Stimulated activated naive CD8-positive, alpha-beta T cell treated with anti-CD3 and anti-CD28 coated beads, Interleukin-15, amount 100 ng/mL, for 72 hours (primary cell): ENCODE data around the gene TMEM184B.
A peak's percentile ranks its signal among the peaks of the same experiment; 100 is the strongest.

Experiments used
- ATAC-seq: fragments of 150-1000 bp; cut with Tn5 transposase; 2 replicates; pipeline ENCODE4 v1.10.0; 2021; ENCODE audit warnings: mild to moderate bottlenecking, moderate library complexity
- DNase-seq, 2 donors: peaks; one replicate each; pipeline ENCODE4 v3.0.0; 2021 to 2022
- H3K27ac Mint-ChIP-seq, 2 donors: one replicate each; pipeline ENCODE4 v1.8.0; 2022; ENCODE audit warnings: mild to moderate bottlenecking in 2 of 2, mixed read lengths in 2 of 2, moderate library complexity in 2 of 2
- H3K27me3 Mint-ChIP-seq: one replicate; pipeline ENCODE4 v1.8.0; 2022; ENCODE audit warnings: mixed read lengths
- H3K4me1 Mint-ChIP-seq: one replicate; pipeline ENCODE4 v1.8.0; 2022; ENCODE audit warnings: mild to moderate bottlenecking, mixed read lengths
- H3K4me3 Mint-ChIP-seq, 2 donors: one replicate each; pipeline ENCODE4 v1.8.0; 2022; ENCODE audit warnings: mild to moderate bottlenecking in 2 of 2, mixed read lengths in 2 of 2, moderate library complexity in 1 of 2
- H3K9me3 Mint-ChIP-seq, 2 donors: one replicate each; pipeline ENCODE4 v1.8.0; 2022; ENCODE audit warnings: mixed read lengths in 2 of 2

The TMEM184B gene

DNA sequence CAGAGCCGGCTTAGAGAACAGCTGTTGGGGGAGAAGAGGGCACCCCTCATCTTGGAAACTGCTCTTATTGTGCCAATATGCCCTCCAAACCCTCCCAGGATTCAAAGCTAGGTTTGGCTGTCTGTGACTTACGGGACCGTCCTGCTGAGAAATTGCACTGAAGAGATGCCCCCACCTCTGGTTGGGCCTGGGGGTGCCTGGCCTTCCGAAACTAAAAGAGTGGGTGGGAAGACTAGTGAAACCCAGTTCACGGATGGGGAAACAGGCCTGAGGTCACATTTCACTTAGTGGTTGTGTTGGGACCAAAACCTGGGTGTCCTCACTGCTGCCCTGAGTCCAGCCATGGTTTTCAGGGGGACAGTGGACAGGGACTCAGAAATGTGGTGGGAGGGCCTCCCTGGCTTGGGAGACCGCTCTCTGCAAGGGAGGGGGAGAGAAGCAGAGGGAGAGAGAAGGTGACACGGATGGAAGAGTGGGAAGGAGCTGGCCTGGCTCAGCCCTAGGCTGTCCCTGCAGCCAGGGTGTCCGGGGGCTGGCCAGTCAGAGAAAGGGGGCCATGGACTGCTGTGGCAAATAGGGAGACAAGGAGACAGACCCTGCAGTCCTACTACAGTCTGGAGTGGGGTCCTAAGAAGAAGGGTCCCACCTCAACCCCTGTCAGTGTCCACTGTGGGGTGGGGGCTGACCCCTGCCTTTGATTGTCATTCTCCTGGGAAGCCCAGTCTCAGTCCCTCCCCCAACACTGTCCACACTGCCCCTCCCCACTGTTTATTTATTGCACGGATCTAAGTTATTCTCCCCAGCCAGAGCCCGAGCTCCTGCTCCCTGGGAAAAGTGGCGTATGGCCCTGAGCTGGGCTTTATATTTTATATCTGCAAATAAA, 57.4 kb downstream of the TMEM184B start:
- ATAC-seq (no peak), DNase-seq (no peak)
- Mint-ChIP-seq H3K4me3 (peak overlapping the region; percentile 4 to 50), H3K4me1 (peaks cover 44% of the 10 kb centered on the region), H3K27ac (peak overlapping the region in 1 of 2 donors; percentile 29), H3K27me3 (no peaks in the 10 kb centered on the region), H3K9me3 (no peaks in the 10 kb centered on the region)

GRCh38 chr22:38214302-38215056, 58.3 kb downstream of the TMEM184B start:
- Mint-ChIP-seq H3K27ac (no peak overlapping the region), H3K27me3 (no peaks in the 10 kb centered on the region), H3K4me1 (peaks cover 46% of the 10 kb centered on the region), H3K4me3 (peak overlapping the region; percentile 4 to 50), H3K9me3 (no peaks in the 10 kb centered on the region)
- peak; percentile 44 to 48 for DNase-seq
- ATAC-seq, result peak; percentile 59

DNA sequence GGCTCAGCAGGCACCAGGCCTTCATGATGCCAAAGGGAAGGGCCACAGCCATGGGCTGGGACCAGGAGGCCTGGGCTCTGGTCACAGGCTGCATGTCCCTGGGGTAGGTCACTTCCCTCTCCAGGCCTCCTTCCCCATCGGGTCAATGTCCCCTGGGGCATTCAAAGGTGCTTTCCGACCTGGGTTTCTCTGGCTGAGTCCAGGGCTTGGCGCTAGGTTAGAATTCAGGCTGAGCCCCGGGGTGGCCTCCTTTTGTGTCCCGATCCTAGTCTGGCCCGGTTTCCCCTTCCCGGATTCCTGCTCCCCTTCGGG, 58.9 kb downstream of the TMEM184B start:
- DNase-seq, result no peak
- Mint-ChIP-seq H3K4me1 (peaks cover 44% of the 10 kb centered on the region), H3K27ac (no peak overlapping the region), H3K9me3 (no peaks in the 10 kb centered on the region), H3K27me3 (no peaks in the 10 kb centered on the region), H3K4me3 (peak overlapping the region in 1 of 2 donors; percentile 38)
- no peak for ATAC-seq

GRCh38 chr22:38213319-38213989, 59.4 kb downstream of the TMEM184B start:
- Mint-ChIP-seq H3K27ac (peak overlapping the region in 1 of 2 donors; percentile 13), H3K4me3 (no peak overlapping the region), H3K9me3 (no peaks in the 10 kb centered on the region), H3K27me3 (no peaks in the 10 kb centered on the region), H3K4me1 (peaks cover 44% of the 10 kb centered on the region)
- ATAC-seq, result no peak
- no peak for DNase-seq

DNA sequence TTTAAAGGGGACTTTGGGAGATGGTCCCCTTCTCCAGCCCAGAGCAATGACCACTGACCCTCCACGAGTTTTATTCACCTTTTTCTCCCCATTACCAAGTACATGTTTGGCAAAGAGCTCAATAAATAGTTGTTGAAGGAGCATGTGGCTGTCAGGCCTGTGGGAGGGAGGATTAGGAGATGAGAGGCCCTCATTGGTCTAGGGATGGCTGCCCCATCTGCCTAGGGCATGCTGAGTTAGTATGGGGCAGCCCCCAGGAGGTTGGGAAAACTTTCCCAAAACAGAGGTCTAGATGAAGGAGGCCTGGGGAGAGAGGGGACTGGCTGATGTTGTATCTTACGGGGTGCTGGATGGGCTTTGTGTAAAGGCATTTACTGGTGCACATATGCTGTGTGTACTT, 60.4 kb downstream of the TMEM184B start:
- Mint-ChIP-seq H3K9me3 (no peaks in the 10 kb centered on the region), H3K4me3 (no peak overlapping the region), H3K27me3 (no peaks in the 10 kb centered on the region), H3K4me1 (peaks cover 44% of the 10 kb centered on the region), H3K27ac (no peak overlapping the region)
- ATAC-seq (no peak), DNase-seq (no peak)

DNA sequence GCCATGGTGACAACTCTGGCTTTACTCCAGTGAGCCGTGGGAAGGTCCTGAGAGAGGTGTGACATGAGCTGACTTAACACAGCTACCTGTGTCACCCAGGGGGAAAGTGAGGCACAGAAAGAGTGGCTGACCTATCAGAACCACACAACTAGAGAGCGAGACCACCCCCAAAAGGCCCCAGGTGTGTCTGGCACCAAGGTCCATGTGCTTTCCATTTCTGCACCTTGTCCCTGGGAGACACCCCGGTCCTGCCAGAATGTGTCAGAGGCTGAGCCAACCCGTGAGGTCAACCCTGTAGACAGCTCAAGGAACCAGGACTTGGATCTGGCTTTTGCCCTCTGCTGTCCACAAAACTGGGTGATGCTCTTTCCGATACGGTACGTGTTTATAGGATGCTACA, 61.3 kb downstream of the TMEM184B start:
- no peak for DNase-seq
- no peak for ATAC-seq
- H3K4me1 Mint-ChIP-seq, result peaks cover 44% of the 10 kb centered on the region
- no peaks in the 10 kb centered on the region for H3K27me3 Mint-ChIP-seq
- no peaks in the 10 kb centered on the region for H3K9me3 Mint-ChIP-seq
- H3K4me3 Mint-ChIP-seq, result no peak overlapping the region
- H3K27ac Mint-ChIP-seq, result no peak overlapping the region

DNA sequence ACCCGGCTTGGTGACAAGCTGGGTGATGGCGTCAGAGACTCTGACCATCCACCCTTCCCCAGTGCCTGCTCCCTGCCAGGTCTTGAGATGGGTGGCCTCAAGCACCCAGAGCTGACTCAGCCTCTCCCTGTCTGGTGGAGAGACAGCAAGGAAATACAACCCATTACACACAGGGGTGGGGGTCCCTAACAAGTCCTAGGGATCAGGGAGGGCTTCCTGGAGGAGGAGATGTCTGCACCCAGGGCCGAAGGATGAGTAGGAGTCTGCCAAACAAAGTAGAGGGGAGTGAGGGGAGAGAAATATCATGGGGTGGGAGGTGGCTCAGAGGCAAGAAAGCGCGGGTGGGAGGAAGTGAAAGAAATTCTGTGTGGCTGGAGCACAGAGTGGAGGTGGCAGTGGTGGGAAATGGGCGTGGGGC, 64.2 kb downstream of the TMEM184B start:
- peaks cover 51% of the 10 kb centered on the region for H3K4me1 Mint-ChIP-seq
- no peak for DNase-seq
- H3K27me3 Mint-ChIP-seq, result no peaks in the 10 kb centered on the region
- no peak for ATAC-seq
- H3K27ac Mint-ChIP-seq, result no peak overlapping the region
- no peak overlapping the region for H3K4me3 Mint-ChIP-seq
- H3K9me3 Mint-ChIP-seq, result no peaks in the 10 kb centered on the region

GRCh38 chr22:38207898-38208432, 64.8 kb downstream of the TMEM184B start:
- Mint-ChIP-seq H3K27me3 (no peaks in the 10 kb centered on the region), H3K9me3 (no peaks in the 10 kb centered on the region), H3K4me1 (peaks cover 52% of the 10 kb centered on the region), H3K4me3 (no peak overlapping the region), H3K27ac (no peak overlapping the region)
- ATAC-seq (no peak), DNase-seq (no peak)

- peaks cover 67% of the 10 kb centered on the region for H3K4me1 Mint-ChIP-seq
- H3K27me3 Mint-ChIP-seq, result no peaks in the 10 kb centered on the region
- no peak overlapping the region for H3K4me3 Mint-ChIP-seq
- H3K27ac Mint-ChIP-seq, result no peak overlapping the region
- H3K9me3 Mint-ChIP-seq, result no peaks in the 10 kb centered on the region
- ATAC-seq, result no peak
- DNase-seq, result no peak
Observed at GRCh38 chr22:38205261-38206128, 67.3 kb downstream of the TMEM184B start.

DNA sequence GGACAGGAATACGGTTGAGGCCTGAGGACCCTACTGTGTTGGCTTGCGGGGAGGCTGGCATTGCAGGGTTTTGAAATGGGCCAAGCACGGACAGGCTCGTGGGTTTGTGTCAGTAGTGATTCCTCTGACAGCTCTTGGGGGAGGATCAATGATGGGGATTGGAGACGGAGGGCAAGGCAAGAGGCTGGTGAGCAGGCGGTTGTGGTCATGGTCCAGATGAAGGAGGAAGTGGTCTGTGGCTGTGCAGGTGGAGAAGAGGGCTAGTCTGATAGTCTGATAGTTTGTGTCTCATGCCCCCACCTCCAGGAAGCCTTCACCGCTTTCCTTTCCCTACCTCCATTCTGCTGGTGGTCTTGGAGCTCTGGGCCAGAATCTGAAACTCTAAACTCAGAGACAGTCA, 68.0 kb downstream of the TMEM184B start:
- no peaks in the 10 kb centered on the region for H3K27me3 Mint-ChIP-seq
- peaks cover 61% of the 10 kb centered on the region for H3K4me1 Mint-ChIP-seq
- DNase-seq (peak in 1 of 2 donors; percentile 50), ATAC-seq (peak; percentile 11)
- H3K9me3 Mint-ChIP-seq, result no peaks in the 10 kb centered on the region
- H3K27ac Mint-ChIP-seq, result peak overlapping the region; percentile 3 to 19
- H3K4me3 Mint-ChIP-seq, result peak overlapping the region; percentile 1 to 10

DNA sequence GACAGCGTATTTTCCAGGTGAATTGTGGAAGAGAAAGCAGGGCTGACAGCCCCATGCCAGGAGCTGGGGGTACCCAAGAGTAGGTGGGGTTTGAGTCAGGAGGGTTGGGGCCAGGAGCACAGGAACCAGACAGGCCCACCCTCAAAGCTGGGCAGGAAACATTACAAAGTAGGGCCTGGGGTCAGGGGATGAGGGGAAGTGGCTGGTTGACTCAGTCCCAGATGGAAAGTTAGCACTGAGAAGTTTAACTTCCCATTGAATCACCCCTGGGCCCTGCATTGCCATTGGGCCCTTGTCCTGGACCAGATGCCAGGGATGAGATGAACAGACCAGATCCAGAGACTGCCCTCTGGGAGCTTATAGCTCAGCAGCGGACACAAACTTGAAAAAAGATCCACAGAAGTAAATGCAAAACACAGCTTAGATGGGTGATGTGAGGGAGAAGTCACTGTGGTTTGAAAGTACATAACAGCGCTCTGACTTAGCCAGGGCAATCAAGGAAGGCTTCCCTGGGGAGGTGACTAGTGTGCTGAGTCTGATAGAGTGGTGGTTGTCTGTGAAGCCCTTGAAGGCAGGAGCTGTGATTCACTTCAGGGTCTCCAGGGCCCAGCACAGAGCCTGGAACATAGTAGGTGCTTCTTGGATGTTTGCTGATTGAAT, 68.8 kb downstream of the TMEM184B start:
- H3K4me1 Mint-ChIP-seq, result peaks cover 61% of the 10 kb centered on the region
- no peaks in the 10 kb centered on the region for H3K9me3 Mint-ChIP-seq
- ATAC-seq (no peak), DNase-seq (no peak)
- H3K27ac Mint-ChIP-seq, result no peak overlapping the region
- no peaks in the 10 kb centered on the region for H3K27me3 Mint-ChIP-seq
- peak overlapping the region; percentile 87 to 89 for H3K4me3 Mint-ChIP-seq

DNA sequence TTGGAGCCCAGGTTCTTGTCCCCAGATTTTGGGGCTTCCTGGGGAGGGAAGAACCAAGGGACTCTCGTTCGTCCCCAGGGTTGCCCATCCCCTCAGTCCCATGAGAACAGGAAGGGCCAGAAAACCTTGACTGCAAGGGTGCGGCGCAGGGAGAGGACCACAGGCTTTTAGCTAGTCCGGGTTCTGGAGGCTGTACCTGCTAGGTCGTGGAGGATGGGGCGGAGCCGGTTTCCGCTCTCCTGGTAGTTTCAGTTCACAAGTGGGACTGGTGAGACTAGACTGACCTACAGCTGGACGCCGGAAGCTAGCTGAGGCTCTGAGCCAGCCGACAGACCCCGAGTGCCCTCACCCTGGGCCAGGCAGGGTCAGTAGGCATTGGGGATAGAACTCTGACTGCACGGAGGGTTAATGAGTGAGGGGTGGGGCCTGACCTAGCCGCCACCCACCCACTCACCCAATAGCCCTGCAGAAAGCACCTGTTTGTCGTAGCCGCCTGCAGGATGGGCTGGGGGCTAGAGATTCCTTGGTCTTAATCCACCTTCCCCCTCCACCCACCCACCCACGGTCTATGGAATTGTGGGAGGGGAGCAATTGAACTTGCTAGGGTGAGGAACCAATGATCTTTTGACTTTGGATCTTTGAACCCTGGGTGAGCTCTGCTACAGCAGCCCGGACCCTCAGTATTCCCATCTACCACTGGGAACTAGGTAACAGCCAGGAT, 69.6 kb downstream of the TMEM184B start:
- H3K9me3 Mint-ChIP-seq, result no peaks in the 10 kb centered on the region
- peak overlapping the region; percentile 87 to 89 for H3K4me3 Mint-ChIP-seq
- H3K4me1 Mint-ChIP-seq, result peaks cover 54% of the 10 kb centered on the region
- peak; percentile 34 to 41 for DNase-seq
- peak; percentile 8 for ATAC-seq
- peak overlapping the region; percentile 79 to 84 for H3K27ac Mint-ChIP-seq
- H3K27me3 Mint-ChIP-seq, result no peaks in the 10 kb centered on the region

GRCh38 chr22:38202437-38203089, 70.2 kb downstream of the TMEM184B start:
- peak; percentile 68 for ATAC-seq
- DNase-seq, result peak; percentile 64 to 75
- H3K9me3 Mint-ChIP-seq, result no peaks in the 10 kb centered on the region
- H3K27me3 Mint-ChIP-seq, result no peaks in the 10 kb centered on the region
- H3K4me3 Mint-ChIP-seq, result peak overlapping the region; percentile 87 to 89
- H3K4me1 Mint-ChIP-seq, result peaks cover 49% of the 10 kb centered on the region
- peak overlapping the region; percentile 79 to 84 for H3K27ac Mint-ChIP-seq
